GM18498 (cell line): ENCODE data around the gene PMCH.
"Not testable (repeated sequence)": the region's sequence is repeated elsewhere in the genome, so short reads cannot be mapped to it uniquely, and the experiment has no call there.

Experiments used
- ATAC-seq: cut with Tn5 transposase; IDR thresholded peaks from one replicate; pipeline ENCODE4 v1.9.1; 2021; ENCODE audit warnings: mild to moderate bottlenecking, moderate library complexity; ENCODE audit not compliant: unreplicated experiment

PMCH gene, protein sequence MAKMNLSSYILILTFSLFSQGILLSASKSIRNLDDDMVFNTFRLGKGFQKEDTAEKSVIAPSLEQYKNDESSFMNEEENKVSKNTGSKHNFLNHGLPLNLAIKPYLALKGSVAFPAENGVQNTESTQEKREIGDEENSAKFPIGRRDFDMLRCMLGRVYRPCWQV

GRCh38 chr12:102197789-102198188 is at the start of gene PMCH:
PMCH (minus strand) TSS chr12:102197833; CDS start chr12:102197770, 63 bp downstream.
- ATAC-seq: peak; percentile 65

GRCh38 chr12:102240859-102241258 is 43.2 kb upstream of the PMCH start:
- ATAC-seq: not testable (repeated sequence)

- ATAC-seq: no peak
Measured at GRCh38 chr12:102234599-102234998, 37.0 kb upstream of the PMCH start.

GRCh38 chr12:102232446-102232845 is 34.8 kb upstream of the PMCH start:
- no peak for ATAC-seq

DNA sequence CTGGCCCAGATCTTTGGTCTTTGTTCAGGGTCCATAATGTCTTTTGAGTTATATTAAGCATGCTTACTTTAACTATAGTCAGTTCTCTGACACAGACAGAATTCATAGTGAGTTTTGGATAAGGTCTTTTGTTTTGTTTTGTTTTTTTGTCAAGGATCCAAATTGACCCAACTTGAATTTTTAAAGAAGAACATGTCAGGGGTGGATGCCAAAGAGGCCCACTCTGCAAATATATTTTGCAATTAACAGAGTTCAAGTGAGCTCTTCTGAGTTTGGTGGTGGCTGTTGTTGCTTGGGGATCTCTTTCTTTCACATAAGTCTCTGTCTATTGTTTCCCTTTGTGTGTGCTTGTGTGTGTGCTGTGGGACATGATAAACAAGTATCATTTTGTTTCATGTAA is 34.4 kb upstream of the PMCH start:
- no peak for ATAC-seq

DNA sequence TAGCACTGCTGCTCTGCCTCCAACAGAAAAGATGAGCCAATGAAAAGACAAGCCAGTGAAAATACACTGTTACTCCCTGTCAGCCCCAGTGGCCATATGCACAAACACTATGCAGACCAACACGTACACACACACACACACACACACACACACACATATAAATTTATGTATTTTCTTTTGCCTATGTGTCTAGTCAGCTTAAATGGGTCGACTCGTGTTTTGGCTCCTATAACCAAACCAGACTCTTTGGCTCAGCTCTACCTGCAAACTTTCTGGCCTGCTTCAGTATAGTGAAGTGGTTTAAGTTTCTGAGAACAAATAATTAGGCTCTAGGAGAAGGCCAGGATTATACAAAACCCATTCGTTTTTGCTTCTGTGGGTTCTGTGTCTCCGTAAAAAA is 30.3 kb upstream of the PMCH start:
- ATAC-seq: no peak

DNA sequence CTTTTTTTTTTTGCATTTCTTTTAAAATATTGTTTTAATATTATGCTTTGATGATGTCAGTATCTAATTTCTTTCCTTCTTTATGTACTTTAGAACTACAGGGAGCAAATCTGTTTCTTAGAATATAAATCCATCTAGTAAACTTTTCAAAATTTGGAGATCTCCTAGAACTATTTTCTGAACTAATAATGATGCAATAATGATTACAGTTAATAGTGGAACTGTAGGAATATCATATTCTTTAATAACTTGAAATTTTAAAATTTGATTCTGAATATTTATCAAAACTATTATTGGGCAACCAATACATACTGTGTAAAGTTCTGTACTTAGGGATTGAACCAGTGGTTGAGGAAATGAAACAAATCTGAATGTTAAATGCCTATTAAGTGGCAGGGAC is 23.1 kb upstream of the PMCH start:
- no peak for ATAC-seq

- ATAC-seq: no peak
Measured at GRCh38 chr12:102215992-102216691, 18.5 kb upstream of the PMCH start.

DNA sequence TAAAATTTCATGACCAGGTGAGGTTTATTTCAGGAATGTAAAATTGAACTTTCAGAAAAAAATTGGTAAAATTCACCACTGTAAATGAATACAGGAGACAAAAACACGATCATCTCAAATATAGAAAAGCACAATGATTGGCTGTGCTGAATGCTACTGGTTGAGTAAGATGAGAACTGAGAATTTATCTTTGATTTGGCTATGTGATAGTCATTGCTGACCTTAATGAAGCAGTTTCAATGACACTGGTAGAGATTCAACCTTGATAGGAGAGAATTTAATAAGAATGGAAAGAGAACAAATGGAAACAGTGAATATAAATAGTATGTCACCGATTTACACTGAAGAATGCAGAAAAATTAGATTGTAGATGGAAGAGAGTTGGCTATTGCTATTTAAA is 6.4 kb upstream of the PMCH start:
- no peak for ATAC-seq

DNA sequence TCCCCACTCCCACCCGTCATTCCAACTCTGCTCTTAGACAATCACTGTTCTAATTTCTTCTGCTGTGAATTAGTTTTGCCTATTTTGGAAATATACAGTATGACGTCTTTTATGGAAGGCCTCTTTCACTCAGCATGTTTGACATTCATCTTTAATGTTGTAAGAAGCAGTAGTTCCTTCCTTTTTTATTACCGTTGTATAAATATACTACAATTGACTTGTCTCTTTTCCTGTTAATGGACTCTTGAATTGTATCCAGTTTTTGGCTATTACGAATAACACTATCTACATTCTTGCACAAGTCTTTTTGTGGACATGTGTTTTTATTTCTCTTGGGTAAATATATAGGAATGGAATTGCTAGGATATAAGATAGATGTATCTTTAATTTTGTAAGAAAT is 4.9 kb upstream of the PMCH start:
- ATAC-seq: no peak

DNA sequence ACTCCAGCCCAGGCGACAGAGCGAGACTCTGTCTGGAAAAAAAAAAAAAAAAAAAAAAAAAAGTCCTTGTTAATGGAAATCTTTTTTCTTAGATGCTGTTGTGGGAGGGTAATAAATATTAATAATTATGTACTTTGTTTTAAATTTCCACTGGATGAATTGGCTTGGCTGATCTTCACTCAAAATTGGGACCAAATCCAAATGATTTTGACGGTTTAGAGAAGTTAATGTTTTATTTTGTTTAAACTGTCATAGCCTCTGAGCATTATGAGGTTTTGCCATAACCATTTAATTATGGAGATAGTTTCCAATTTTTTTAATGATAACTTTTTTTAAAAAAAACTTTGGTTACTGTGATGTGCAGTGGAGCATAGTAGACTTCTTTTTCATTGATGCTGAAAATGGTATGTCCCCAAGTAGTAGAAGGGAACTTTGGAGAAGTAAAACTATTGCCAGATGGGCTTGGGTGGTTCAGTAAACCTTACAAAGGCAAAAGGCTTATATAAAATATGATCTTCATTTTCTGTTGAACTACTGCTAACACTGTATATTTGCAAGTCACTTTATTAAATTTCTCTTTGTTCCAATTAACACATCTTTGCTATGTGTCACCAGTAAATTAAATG is 3.9 kb upstream of the PMCH start:
- no peak for ATAC-seq

DNA sequence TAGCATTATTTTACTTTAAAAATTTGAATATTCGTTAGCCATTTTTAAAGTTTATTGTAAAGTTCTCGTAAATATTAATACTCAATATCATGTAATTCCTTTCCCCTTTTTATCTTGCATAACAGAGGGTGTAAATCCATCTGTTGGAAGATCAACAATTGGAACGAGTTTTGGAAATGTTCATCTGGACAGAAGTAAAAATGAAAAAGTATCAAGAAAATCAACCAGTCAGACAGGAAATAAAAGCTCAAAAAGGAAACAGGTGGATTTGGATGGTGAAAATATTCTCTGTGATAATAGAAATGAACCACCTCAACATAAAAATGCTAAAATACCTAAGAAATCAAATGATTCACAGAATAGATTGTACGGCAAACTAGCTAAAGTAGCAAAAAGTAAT is 1.8 kb downstream of the PMCH start:
- no peak for ATAC-seq

GRCh38 chr12:102182635-102183034 is 15.0 kb downstream of the PMCH start:
- no peak for ATAC-seq

GRCh38 chr12:102174761-102175160 is 22.9 kb downstream of the PMCH start:
- ATAC-seq: no peak

DNA sequence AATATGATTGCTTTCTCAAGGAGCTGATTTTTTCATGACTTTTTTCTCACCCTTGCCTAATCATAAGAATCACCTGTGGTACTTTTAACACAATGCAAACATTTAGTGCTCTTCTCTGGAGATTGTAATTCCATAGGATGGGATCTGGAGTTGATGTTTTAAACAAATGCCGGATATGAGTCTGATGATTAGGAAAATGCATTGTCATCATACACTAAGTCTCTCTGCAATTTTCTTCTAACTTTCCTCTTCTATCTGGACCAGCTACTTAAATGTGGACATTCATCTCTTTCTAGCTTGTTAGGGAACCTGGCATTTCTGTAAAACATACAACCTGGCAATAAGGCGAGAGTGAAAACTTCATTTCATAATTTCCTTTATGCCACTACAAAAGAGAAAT is 23.5 kb downstream of the PMCH start:
- ATAC-seq: no peak

DNA sequence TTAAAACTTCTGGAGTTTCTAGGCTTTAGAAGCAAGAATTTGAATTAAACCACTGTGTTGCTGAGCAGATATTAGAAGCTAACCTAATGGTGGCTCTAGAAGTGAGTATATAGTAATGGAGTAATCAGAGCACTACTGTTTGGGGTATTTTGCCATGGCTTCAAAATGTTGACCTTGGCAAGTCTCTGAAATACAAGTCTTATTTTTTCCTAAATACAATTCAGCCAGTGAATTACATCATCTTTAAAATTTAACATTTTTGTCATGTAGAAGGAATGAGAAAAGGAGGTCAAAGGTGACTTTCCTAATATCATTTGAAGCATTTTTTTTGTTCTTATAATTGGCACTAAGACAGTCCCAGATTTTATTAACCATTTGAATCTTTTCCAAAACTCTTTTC is 25.2 kb downstream of the PMCH start:
- no peak for ATAC-seq

GRCh38 chr12:102171951-102172350 is 25.7 kb downstream of the PMCH start:
- ATAC-seq: no peak

DNA sequence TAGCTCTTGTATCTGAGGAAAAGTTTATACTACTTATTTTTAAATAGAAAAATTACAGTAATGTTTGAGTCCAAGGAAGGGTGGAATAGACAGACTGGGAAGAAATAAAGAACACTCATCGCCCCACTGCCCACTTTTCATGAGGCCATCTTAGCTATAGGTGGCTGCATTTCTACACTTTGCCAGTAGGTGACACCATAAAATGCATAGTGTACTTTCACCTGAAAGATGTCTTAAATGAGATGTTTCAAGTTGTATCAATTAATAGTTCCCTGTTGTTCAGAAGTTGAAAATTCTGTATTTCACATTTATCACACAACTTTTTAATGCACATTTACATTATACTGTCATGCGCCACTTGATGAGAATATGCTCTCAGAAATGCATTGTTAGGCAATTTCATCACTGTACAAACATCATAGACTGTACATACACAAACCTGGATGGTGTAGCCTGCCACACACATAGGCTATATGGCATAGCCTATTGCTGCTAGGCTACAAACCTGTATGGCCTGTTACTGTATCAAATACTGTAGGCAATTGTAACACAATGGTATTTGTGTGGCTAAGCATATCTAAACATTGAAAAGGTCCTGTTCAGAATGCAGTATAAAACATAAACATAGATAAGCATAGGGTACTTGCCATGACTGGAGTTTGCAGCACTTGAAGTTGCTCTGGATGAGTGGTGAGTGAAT is 27.6 kb downstream of the PMCH start:
- no peak for ATAC-seq

GRCh38 chr12:102167821-102168604 is 29.6 kb downstream of the PMCH start:
- ATAC-seq: no peak

DNA sequence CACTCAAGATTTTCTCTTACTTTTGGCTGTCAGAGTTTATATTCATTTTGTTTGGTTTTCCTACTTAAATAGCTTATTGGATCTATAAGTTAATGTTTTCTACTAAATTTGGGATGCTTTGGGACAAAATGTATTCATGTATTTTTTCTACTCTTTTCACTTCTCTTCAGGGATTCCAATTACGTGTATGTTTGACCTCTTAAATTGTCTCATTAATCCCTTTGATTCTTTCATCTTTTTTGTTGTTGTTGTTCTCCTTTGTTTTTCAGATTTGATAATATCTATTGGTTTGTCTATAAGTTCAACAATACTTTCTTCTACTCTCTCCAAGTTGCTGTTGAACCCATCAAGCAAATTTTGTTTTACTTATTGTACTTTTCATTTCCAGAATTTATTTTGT is 34.2 kb downstream of the PMCH start:
- ATAC-seq: no peak

DNA sequence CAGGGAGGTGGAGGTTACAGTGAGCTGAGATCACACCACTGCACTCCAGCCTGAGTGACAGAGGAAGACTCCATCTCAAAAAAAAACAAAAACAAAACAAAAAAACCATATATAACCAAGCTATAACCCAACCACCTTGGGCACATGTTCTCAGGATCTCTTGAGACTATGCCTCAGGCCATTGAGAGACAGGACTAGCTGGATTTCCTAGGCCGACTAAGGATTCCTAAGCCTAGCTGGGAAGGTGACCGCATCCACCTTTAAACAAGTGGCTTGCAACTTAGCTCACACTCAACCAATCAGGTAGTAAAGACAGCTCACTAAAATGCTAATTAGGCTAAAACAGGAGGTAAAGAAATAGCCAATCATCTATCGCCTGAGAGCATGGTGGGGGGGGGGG is 42.4 kb downstream of the PMCH start:
- ATAC-seq: not testable (repeated sequence)
